GM19463 (cell line): ENCODE measurements around the gene MINDY4B.

Experiments used
- ATAC-seq: cut with Tn5 transposase; IDR thresholded peaks from one replicate; pipeline ENCODE4 v1.9.1; 2021; ENCODE audit warnings: mild to moderate bottlenecking, moderate library complexity; ENCODE audit not compliant: unreplicated experiment

The MINDY4B gene

GRCh38 chr3:150905339-150905738 lies at the start of gene MINDY4B:
MINDY4B (minus strand) TSS chr3:150905439; CDS start chr3:150905439, 0 bp downstream.
- no peak for ATAC-seq

- no peak for ATAC-seq
Measured at GRCh38 chr3:150951923-150952322, 46.7 kb upstream of the MINDY4B start.

GRCh38 chr3:150945226-150946032 lies 40.2 kb upstream of the MINDY4B start:
- ATAC-seq = no peak

GRCh38 chr3:150942221-150942620 lies 37.0 kb upstream of the MINDY4B start:
- no peak for ATAC-seq

GRCh38 chr3:150936693-150937092 lies 31.5 kb upstream of the MINDY4B start:
- ATAC-seq = peak; percentile 68

GRCh38 chr3:150933473-150933995 lies 28.3 kb upstream of the MINDY4B start:
- ATAC-seq = no peak

- no peak for ATAC-seq
Measured at GRCh38 chr3:150931745-150932144, 26.5 kb upstream of the MINDY4B start.

- no peak for ATAC-seq
Measured at GRCh38 chr3:150930839-150931238, 25.6 kb upstream of the MINDY4B start.

GRCh38 chr3:150928234-150928633 lies 23.0 kb upstream of the MINDY4B start:
- no peak for ATAC-seq

GRCh38 chr3:150926328-150926727 lies 21.1 kb upstream of the MINDY4B start:
- no peak for ATAC-seq

GRCh38 chr3:150925751-150926201 lies 20.5 kb upstream of the MINDY4B start:
- ATAC-seq = peak; percentile 89

- ATAC-seq = no peak
Measured at GRCh38 chr3:150922611-150923010, 17.4 kb upstream of the MINDY4B start.

- no peak for ATAC-seq
Measured at GRCh38 chr3:150921209-150921608, 16.0 kb upstream of the MINDY4B start.

GRCh38 chr3:150920236-150920635 lies 15.0 kb upstream of the MINDY4B start:
- no peak for ATAC-seq

- ATAC-seq = no peak
Measured at GRCh38 chr3:150917951-150918350, 12.7 kb upstream of the MINDY4B start.

GRCh38 chr3:150913133-150913922 lies 8.1 kb upstream of the MINDY4B start:
- no peak for ATAC-seq

- no peak for ATAC-seq
Measured at GRCh38 chr3:150912501-150912900, 7.3 kb upstream of the MINDY4B start.

- ATAC-seq = no peak
Measured at GRCh38 chr3:150911771-150912170, 6.5 kb upstream of the MINDY4B start.

GRCh38 chr3:150906461-150906860 lies 1.2 kb upstream of the MINDY4B start:
- ATAC-seq = no peak

- ATAC-seq = no peak
Measured at GRCh38 chr3:150905746-150906145, 507 bp upstream of the MINDY4B start.

- no peak for ATAC-seq
Measured at GRCh38 chr3:150902988-150903387, 2.3 kb downstream of the MINDY4B start.

- no peak for ATAC-seq
Measured at GRCh38 chr3:150901793-150902192, 3.4 kb downstream of the MINDY4B start.
